Measurements from ENCODE around the gene ANKK1.

Gene ANKK1

DNA sequence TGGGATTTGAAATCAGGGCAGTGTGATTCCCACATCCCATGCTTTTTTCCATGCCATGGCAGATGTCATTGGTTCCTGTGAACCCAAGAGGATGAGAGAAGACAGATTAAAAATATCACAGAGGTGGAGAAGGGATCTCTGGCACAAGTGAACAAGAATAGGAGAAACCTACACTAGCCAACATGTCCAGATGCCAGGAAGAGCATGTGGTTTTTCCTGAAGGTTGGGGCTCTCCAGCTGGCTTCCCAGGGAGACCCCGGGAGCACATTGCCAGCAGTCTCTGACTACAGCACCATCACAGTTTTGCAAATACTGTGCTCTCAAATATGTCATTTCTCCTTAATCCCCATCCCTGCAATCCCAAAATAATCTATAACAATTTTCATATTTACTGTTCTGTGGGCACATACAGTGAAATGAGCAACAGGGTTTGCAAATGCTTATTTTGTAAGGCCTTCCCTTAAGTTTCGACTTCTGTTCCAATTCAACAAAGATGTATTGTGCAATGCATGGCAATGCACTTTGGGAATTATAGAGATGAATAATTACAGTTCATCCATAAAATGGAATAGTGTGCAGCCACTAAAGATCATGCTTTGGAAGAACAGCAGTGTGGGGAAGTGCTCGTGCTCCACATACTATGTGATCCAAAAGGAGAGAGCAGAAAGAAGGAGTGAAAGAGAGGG is 4.8 kb downstream of the ANKK1 start:
- DNase-seq (ENCODE audit: low read depth), result no peak
- TF ChIP-seq, protein P1, sequence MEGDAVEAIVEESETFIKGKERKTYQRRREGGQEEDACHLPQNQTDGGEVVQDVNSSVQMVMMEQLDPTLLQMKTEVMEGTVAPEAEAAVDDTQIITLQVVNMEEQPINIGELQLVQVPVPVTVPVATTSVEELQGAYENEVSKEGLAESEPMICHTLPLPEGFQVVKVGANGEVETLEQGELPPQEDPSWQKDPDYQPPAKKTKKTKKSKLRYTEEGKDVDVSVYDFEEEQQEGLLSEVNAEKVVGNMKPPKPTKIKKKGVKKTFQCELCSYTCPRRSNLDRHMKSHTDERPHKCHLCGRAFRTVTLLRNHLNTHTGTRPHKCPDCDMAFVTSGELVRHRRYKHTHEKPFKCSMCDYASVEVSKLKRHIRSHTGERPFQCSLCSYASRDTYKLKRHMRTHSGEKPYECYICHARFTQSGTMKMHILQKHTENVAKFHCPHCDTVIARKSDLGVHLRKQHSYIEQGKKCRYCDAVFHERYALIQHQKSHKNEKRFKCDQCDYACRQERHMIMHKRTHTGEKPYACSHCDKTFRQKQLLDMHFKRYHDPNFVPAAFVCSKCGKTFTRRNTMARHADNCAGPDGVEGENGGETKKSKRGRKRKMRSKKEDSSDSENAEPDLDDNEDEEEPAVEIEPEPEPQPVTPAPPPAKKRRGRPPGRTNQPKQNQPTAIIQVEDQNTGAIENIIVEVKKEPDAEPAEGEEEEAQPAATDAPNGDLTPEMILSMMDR (conservative IDR thresholded peaks at IDR 0.05; ENCODE audit: low read depth, low read length), result no peak
- no peak overlapping the region for H3K4me3 ChIP-seq (ENCODE audit: low read length)

DNA sequence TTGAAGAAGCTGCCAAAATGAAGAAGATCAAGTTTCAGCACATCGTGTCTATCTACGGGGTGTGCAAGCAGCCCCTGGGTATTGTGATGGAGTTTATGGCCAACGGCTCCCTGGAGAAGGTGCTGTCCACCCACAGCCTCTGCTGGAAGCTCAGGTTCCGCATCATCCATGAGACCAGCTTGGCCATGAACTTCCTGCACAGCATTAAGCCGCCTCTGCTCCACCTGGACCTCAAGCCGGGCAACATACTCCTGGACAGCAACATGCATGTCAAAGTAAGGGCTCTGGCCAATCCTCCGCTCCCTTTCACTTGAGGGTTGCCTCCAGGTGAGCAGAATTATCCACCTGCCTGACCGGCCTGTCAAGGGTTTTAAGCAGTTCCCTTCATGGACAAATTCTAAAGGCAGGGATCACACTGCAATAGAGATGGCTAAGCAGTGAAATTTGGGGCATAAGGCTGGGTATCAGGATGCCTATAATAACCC is 6.0 kb downstream of the ANKK1 start:
- no peak for DNase-seq (ENCODE audit: low read depth)
- H3K4me3 ChIP-seq (ENCODE audit: low read length), result no peak overlapping the region
- TF ChIP-seq, protein P1 (conservative IDR thresholded peaks at IDR 0.05; ENCODE audit: low read depth, low read length), result no peak

DNA sequence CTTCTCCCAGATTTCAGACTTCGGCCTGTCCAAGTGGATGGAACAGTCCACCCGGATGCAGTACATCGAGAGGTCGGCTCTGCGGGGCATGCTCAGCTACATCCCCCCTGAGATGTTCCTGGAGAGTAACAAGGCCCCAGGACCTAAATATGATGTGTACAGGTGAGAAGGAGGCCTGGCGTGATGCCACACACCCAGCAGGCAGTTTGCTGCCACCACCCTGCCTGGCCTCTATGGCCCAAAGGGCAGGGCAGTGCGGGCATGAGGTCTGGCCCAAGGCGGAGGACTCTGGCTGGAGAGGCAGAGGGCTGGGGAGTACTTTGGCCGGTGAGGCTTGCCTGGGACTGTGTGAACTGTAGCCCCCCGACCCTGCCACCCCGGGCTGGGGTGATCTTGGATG is 7.3 kb downstream of the ANKK1 start:
- TF ChIP-seq, protein P1 (conservative IDR thresholded peaks at IDR 0.05; ENCODE audit: low read depth, low read length), result no peak

DNA sequence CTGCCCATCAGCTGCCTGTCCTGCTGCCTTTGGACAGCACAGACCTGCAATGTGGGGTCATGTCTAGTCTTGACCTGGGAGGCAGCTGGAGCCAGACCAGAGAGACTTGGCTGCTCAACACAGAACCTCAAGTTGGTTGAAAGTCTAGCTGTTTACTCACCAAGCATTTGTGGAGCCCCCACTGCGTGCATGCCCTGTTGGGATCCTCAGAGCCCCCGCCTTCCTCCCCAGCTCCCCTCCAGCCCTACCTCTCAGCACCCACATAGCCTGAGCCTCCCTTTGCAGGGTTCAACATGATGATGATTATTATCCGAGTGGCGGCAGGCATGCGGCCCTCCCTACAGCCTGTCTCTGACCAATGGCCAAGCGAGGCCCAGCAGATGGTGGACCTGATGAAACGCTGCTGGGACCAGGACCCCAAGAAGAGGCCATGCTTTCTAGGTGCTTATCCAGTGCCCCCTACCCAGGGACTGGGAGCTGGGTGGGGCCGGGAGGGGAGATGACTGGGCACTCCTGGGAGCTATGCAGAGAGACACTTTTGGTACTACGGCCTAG is 8.3 kb downstream of the ANKK1 start:
- TF ChIP-seq, protein P1 (conservative IDR thresholded peaks at IDR 0.05; ENCODE audit: low read depth, low read length), result no peak
- no peak for DNase-seq (ENCODE audit: low read depth)
- no peak overlapping the region for H3K4me3 ChIP-seq (ENCODE audit: low read length)

More for the DNA sequence above, 7.3 kb downstream of the ANKK1 start:
- DNase-seq (ENCODE audit: low read depth), result no peak
- H3K4me3 ChIP-seq (ENCODE audit: low read length), result no peak overlapping the region

DNA sequence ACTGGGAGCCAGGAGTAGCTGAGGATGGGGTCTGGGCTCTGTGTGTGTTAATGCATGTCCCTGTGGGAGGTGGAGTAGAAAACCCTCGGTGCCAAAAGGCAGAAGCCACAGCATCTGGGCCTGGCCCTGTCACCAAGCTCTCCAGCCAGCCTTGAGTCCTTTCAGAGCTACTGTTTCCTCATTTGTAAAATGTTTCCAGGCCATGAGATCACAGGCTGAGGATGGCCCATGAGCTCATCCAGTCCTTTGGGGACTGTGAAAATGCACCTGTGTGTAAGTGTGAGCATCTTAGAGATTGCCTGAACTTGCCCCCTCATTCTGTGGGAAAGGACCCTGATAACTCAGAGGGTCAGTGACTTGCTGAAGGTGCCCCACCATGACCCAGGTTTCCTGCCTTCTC is 9.1 kb downstream of the ANKK1 start:
- H3K4me3 ChIP-seq (ENCODE audit: low read length), result no peak overlapping the region
- no peak for DNase-seq (ENCODE audit: low read depth)
- TF ChIP-seq, protein P1 (conservative IDR thresholded peaks at IDR 0.05; ENCODE audit: low read depth, low read length), result no peak

DNA sequence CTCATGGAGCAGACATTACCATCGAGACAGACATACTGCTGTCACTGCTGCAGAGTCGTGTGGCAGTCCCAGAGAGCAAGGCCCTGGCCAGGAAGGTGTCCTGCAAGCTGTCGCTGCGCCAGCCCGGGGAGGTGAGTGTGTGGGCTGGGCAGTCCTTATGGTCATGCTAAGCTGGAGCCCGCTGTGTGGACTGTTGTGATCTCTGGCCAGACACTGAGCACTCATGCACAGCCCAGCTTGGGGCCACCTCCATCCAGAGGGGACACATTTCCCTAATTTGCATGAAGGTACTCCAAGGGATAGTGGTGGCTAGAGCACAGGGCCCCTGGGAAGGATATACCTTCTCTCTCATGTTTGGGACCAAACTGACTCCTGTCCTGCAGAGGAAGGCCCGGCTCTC is 9.6 kb downstream of the ANKK1 start:
- TF ChIP-seq, protein P1 (conservative IDR thresholded peaks at IDR 0.05; ENCODE audit: low read depth, low read length), result no peak
- DNase-seq (ENCODE audit: low read depth), result no peak
- no peak overlapping the region for H3K4me3 ChIP-seq (ENCODE audit: low read length)

DNA sequence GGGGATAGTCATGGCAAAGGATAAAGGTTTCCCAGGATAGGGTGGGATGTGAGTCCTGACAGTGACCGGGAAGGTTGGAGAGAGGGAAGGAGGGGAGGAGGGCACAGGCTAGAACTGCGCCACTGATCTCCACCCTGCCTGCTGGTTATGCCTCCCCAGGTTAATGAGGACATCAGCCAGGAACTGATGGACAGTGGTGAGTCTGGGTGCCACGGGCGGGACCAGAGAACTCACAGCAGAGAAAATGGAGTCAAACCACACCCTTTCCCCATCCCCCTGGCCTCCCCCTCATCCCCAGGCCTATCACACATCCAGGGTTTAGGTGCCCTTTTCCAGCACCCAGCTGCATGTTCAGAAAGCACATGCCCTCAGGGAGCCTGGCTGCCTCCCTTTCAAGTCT is 10.2 kb downstream of the ANKK1 start:
- TF ChIP-seq, protein P1 (conservative IDR thresholded peaks at IDR 0.05; ENCODE audit: low read depth, low read length), result no peak
- H3K4me3 ChIP-seq (ENCODE audit: low read length), result no peak overlapping the region
- DNase-seq (ENCODE audit: low read depth), result no peak
